GM19438 (cell line): ENCODE data around the gene MYO18A.

Experiments
- ATAC-seq: cut with Tn5 transposase; IDR thresholded peaks from one replicate; pipeline ENCODE4 v1.9.1; 2021; ENCODE audit warnings: low read depth; ENCODE audit not compliant: unreplicated experiment

MYO18A gene

DNA sequence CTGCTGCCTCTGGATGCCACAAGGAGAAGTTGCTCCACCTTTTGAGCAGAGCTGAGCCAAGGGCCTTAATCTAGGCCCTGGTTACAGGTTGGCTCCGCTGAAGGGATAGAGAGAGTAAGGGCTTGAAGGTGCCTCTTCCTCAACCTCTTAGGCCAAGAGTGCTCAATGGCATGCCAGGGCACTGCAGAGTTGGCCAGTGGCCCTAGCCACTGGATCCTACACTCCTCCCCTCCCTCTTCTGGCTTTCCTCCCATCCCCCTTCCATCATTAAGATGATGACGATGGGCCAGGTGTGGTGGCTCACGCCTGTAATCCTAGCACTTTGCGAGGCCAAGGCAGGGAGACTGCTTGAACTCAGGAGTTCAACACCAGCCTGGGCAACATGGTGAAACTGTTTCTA is 50.5 kb downstream of the MYO18A start:
- no peak for ATAC-seq

DNA sequence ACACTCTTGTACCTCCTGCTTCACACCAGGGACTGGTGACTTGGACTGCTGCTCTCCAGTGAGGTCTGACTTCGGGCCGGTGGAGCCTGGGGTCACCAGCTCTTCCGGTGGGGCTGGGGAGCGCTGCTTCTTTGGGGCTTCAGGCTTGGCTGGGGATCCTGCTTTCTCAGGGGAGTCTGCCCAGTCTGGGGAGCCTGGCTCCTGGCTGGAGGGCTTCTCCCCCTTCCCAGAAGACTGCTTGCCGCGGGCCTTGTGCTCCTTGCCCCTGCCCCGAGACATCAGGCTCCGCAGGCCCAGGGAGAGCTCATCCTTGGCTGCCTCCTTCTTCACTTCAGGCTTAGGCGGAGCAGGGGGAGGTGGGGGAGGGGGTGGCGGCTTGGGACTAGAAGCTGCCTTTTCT is 52.4 kb downstream of the MYO18A start:
- no peak for ATAC-seq

DNA sequence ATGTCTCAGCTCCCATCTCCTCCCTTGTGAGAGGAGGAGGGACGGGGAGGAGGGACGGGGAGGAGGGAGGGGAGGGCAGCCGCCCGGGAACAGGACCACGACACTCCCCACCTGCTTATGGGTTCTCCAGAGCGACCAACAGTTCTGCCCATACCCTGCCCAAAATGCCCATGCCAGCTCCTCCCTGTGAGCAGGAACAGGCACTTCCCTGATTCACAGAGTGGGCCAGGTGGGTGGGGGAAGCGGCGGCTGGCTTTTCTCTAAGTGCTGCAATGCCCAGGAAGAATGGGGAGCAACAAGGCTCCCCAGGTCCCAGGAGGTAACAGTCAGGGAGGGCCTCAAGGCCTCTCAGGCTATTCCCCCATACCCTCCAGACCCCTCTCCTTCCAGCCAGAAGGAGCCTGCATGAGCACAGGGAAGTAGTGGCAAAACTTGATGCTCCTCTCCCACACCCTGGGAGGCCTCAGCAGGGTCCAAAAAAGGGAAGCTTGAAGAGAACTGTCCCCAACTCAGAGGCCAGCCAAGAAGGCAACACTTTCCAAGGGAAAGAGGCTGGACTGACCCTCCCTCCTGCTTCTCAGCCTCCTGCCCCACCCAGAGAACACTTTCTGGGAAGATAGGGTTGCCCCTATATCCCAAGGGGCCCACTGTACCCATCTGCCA is 53.8 kb downstream of the MYO18A start:
- no peak for ATAC-seq

DNA sequence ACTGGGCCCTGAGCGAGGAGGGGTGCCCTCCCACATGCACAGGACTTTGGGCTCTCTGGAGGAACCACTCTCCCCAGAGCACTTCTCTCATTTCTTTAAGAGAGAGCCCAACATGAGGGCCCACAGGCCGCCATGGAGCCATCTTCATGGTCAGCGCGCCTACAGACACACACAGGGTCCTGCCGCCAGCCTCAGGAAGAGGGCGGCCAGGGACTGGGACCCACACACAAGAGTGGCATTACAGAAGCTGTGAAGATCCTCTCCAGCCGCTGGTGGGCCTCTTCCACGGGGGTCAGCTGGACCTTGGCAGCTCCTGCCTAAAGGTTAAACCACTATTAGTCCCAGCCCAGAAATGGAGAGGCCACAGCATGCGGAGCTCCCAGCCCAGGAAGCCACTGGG is 54.5 kb downstream of the MYO18A start:
- no peak for ATAC-seq

DNA sequence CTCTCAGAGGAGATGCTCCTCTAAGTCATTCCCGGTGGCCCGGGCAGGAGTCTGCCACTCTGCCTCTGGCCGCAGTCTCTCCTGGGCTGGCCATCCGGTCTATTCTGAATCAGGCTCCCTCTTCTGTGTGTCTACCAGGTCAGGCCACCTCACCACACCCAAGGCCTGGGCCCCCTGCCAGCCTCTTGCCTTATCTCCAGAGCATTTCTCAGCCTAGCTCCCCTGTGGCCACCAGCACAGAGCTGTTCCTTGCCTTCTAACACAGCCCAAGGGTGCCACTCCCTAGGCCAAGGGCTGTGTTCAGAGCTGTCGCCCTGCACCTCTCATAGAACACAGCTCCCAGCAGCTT is 55.3 kb downstream of the MYO18A start:
- no peak for ATAC-seq

DNA sequence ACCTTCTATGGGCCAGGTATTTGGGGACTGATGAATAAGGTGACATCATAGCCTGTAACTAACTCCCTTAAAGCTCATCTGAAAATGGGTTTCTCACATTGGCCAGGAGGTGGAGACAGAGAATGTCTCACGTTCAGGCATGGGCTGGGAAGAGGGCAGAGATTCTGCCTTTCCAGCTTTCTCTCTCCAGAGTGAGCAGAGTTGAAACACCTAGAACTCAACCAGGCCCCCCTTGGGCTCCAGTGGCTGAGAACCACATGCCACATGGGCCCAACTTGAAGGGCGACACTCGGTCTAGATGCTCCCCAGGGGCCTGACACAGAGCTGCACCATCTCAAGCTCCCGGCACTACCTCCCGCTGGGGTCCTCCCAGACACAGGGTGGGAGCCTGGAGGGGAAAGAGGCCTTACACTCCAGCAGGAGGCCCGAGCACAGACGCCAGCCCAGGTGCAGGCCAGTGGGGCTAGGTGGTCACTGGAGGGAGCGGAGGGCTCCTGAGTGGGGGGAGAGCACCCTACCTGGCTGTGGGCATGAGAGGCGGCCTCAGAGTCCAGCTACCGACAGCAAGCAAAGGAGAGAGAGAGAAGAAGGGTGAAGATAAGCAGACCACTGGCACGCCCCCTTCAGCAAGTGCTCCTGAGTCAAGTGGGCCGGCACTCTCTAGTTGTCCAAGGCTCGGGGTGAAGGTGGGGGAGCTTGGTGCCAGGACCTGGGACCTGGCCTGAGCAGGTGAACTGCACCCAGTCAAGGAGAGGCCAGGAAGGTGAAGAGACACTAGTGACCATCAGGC is 55.9 kb downstream of the MYO18A start:
- ATAC-seq: no peak

DNA sequence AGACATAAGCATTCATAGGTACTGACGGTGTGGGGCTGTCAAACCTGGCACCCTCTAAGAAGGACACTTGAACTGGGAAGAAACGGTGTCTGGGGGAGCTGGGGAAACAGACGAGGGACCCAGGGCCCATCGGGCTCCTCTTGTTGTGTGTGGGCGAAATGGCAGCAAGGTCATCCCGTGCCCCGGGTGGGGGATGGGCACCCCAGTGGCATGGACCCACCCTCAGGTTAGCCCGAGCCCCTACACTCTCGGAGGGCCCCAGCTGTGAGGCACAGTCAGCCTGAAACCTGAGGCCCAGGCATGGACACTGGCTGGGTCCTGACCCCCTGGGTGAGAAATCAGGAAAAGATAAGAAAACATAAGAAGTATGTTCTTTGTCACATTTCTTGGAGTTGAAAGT is 57.1 kb downstream of the MYO18A start:
- ATAC-seq: no peak

DNA sequence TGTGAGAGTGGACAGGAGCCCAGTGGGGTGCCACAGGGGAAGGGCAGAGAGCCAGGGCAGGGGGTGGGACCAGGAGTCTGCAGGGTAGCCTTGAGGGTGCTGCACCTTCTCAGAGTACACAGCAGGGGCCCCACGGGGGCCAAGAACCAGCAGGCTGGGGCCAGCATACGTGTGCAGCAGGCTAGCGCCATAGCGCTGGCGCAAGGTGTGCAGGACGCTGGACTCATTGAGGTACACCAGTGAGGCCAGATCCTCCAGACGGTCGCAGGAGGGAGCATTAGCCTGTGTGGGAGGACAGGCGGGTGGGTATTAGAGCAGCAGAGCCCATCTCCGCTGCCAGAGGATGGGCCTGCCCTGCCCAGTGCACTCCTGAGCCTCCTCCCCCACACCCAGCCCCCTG is 58.8 kb downstream of the MYO18A start:
- ATAC-seq: no peak

DNA sequence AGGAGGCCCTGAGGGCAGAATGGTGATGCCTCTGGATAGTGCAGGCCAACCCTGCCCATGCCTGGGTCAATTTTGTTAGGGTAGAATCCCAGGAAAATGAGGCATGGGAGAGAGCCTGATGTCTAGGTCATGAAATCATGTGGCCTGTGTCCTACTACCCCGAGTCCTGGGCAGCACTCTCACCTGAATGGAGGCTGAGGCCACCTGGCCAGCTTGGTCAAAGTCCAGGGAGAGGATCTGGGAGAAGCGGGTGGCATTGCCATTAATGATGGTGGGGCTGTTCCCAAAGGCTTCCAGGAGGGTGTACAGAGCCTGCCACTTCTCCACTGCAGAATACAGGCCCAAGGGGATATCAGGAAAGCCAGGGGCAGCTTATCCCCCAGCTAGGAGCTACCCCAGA is 59.8 kb downstream of the MYO18A start:
- ATAC-seq: no peak

DNA sequence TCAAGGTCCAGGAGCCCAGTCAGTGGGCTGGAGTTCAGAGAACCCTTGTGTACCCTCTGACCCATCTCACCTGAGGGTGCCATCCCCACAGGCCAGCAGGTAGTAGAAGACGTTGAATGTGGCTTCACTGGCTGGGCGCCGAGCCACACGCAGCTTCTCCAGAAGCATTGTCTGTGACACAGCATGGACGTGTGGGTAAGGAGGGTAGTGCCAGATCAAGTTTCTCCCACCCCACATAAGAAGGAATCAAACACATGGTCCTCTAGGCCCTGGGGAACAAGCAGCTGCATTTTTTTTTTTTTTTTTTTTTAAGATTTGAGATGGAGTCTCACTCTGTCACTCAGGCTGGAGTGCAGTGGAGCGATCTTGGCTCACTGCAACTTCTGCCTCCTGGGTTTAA is 60.9 kb downstream of the MYO18A start:
- ATAC-seq: no peak

DNA sequence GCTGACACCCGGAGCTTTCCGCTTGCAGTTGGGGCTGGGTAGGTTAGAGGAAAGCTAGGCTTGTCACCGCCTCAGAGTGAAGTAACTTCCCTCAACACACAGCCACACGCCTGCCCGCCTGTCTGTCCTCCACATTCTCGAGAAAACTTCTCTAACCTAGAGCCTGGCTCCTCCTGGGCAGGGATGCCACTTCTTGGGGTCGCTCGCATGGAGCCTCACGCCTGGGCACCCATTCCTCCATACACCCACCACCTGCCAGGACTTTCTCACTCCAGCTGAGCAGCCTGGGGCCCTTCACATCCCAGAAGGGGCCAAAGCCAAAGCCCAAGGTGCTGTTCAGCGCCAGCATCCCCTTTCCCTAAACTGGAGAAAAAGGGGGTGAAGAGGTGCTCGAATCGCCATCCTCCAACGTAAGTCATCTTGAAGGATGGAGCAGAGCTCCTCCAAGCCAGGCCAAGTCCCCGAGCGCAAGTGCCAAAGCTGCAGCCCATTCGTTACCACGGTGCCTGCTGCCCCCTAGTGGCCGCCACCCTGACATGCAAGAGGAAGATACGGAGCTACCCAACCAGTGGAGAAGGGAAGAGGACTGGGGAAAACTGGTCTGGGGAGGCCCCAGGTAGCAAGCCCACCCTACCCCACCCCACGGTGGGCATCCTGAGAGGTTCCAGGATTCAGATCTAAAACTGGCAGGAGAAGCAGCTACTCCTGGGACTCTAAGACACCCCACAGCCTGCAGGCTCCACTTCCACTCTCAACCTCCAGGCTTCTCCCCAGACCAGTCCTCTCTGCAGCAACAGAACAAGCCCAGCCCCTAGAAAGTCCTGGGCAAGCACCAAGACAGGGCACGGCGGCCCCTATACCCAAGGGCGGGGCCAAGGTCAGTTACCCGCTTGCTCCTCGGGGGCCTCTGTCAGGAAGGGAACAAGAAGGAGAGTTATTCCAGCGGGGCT is 63.1 kb downstream of the MYO18A start:
- no peak for ATAC-seq

DNA sequence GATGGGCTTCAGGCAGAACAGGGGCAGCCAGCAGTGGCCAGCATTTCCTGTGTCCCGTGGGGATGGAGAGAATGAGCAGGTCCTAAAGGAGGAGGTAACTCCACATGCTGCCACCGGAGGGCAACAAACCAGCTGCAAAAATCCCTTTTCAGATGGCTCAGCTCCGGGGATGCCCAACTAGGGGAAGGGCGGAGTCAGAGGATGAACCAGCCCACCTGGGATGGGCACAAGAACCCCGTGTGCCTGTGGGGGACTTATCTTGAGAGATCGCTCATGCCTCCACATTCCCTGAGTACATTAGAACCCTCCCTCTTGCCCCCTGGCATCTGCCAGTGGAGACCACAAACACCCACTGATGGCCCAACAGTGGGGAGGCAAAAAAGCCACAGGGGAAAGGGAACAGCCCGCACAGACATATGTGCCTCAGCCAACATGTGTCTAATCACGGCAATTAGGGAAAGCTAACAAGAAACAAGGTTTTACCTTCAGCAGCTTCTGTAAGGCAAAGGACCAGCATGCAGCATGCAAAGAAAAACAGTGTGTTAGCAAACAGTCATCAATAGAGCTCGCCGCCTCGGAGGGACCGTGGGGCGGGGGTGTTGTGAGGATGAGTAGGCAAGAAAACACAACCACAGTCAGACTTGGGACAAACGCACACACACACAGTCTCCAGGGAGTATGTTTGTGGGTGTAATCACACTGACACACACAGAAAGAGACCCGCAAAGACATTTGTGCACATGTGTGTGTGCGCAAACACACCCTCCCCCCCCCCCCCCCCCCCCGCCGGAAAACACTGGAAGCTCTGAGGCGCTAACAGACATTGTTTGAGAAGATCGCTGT is 64.0 kb downstream of the MYO18A start:
- ATAC-seq: no peak

DNA sequence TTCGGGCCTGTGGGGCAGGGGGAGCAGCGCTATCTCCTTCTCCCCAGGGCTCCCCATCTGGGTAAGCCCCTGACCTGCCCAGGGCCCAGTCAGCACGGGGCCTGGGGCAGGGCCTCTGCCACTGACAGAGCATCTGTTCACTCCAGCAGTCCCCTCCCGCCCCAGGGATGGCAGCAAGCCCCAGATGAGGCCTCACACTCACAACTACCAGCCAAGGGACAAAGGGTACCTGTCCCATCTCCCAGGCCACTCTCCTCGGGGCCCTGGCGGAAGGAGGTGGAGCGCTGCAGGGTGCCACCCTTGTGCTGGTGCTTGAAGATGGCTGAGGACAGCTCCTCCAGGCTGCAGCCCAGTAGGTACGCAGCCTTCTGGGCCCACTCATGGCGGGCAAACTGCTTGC is 64.8 kb downstream of the MYO18A start:
- ATAC-seq: no peak

DNA sequence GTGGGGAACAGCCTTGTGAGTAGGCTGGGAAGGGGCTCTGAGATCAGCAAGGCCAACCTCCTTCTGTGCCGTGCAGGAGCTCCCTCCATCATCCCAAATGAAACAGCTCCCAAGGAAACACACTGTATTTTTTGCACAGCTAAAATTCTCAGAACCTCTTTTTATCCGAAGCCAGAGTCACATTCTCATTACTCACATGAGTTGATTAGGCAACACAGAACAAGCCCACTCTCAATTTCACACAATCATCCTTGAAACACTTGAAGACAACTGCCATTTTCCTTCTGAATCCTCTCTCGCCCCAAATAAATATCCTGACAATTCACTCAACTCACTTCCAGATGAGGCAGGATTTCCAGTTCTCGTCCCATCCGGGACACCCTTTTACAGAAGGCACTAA is 66.1 kb downstream of the MYO18A start:
- no peak for ATAC-seq

DNA sequence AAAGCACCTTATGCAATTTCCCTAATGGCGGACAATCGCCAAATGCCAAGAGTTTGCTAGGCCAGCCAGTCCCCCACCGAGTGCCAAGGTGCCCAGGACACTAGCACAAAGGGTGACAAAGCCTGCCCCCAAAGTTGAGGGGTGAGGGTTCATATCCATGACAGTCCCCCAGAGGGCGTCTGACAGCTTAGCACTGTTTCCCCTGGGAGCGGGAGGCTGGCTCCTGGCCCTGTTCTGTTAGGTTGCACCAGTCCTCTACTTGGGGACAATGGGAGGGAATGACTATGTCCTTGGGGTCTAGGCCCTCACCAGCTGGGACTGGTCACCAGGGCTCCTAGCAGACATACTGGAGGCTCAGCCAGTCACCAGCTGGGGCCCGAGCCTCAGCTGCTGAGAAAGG is 66.9 kb downstream of the MYO18A start:
- no peak for ATAC-seq

DNA sequence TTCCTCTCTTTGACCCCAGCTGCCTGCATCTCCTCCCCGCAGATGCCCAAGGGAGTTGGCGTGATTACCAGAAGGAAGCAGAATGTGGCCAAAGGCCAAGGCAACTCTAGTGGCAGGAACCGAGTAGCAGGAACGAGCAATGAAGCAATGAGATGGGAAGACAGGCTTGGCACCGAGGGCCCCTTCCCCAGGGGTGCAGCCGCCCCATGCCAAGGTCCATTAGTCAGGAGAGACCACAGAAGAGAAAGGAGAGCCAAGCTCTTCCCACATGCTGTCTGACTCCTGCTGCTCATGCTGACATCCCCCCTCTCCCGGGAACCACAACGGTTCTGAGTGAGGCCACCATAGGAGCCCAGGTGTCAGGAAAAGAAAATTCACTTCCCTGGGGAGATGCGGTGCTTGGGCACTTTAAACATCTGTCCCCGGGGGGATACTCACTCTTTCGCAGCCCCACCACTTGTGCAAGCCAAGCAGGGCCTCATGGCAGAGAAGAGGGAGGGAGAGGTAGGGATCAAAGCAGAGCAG is 67.4 kb downstream of the MYO18A start:
- no peak for ATAC-seq

DNA sequence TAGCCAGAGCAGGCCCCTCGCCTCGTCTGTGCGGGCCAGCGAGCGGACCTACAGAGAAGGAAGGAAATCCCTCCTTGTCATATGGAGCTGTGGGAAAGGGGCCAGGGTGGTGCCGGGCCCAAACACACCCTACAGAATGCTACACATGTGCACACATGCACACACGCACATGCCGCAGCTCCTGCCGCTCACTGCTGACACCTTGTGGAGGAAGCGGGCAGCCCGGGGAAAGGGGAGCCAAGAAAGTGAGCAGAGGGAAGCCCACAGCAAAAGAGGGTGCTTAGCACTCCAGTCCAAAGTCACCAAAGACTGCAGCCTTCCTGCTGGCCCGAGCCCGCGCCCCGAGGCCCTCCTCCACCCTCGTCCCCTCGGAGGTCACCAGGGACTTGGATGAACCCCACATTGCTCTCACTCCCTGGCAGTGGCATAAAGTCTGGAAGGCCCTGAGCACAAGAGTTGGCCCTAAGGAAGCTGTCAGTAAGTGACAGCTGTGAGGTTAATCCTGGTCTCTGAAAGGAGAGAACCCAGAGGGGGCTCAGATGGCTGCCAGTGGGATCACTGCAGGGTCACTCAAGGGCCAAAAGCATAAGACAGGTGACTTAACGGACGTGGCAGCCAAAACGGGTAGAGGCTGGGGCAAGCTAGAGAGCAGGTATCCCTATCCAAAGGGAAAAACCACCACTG is 68.2 kb downstream of the MYO18A start:
- no peak for ATAC-seq

DNA sequence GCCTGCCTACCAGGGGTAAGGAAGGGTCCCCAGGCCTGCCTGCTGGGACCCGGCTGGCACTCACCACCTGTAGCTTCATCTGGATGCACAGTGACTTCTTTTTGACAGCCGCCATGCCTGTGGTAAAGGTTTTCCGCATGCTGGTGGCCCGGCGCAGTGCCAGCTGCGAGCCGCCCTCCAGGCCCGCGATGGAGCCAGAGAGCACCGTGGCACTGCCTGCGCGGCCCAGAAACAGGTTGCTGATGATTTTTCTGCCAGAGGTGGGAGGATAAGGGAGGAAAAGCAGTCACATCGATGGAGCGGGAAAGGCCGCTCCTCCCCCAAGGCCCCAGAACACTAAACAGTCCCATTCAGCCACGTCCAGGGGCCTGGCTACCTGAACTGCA is 69.8 kb downstream of the MYO18A start:
- no peak for ATAC-seq

DNA sequence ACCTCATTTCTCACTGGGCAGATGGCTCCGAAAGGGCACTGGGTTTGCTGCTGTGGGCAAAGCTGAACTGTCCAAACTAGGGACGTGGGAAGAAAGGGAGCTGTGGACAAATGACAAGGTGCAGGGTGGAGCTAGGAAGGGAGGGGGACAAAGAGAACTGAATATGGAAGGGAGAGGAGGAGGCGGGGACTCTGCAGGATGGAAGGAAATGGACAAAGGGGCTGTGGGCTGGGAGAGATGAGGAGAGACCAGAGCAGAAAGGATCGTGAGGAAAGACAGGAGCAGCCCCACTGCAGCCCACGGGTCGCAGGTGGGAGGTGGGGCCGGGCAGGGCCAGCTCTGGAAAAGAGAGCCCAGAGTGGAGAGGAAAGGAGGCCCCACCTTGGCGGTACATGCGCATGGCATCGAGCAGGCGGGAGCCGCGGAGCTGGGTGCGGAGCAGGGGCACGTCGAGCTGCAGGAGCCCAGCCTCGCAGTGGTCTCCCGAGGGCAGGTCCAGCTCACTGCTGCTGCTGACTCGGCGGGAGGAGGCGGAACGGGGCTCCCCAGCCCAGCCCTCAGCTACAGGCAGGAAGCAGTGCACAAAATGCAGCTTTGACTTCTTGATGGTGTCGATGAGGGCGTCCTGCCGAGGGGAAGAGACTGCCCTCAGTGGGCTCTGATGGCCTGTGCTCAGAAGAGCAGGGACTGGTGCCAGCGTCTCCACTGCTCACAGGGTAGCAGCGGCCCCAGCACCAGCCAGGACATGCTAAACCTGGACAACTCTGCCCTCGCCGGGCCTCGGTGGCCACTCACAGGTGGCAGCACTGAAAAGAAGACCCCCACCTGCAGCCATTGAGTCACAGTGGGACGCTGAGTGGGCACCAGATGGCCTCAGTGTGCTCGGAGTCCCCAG is 70.5 kb downstream of the MYO18A start:
- no peak for ATAC-seq
